ENCODE measurements around the gene CFAP69. TPM values are rescaled to one million over a fixed set of nuclear protein-coding genes. Genes with fewer than 3 reads are reported as not detected.
"Not testable (repeated sequence)": the region's sequence is repeated elsewhere in the genome, so short reads cannot be mapped to it uniquely, and the experiment has no call there.

The CFAP69 gene
- total RNA-seq, 1 donor from 2014 or later: 5.5 TPM

DNA sequence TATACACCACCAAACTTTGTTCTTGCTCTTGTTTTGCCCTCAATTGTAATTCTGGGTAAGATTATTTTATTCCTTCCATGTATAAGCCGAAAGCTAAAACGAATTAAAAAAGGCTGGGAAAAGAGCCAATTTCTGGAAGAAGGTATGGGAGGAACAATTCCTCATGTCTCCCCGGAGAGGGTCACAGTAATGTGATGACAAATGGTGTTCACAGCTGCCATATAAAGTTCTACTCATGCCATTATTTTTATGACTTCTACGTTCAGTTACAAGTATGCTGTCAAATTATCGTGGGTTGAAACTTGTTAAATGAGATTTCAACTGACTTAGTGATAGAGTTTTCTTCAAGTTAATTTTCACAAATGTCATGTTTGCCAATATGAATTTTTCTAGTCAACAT, 12.5 kb upstream of the CFAP69 start:
- DNase-seq (ENCODE audit: low spot score): no peak

DNA sequence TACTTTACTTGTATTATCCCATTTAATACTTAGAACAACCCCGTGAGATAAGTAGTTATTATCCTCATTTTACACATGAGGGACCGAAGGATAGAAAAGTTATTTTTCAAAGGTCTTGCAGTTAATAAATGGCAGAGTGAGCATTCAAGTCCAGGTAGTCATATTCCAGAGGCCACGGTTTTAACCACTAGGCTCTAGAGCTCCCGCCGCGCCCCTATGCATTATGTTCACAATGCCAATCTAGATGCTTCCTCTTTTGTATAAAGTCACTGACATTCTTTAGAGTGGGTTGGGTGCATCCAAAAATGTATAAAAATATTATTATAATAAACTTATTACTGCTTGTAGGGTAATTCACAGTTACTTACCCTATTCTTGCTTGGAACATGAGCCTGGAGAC, 11.4 kb upstream of the CFAP69 start:
- DNase-seq (ENCODE audit: low spot score): no peak

DNA sequence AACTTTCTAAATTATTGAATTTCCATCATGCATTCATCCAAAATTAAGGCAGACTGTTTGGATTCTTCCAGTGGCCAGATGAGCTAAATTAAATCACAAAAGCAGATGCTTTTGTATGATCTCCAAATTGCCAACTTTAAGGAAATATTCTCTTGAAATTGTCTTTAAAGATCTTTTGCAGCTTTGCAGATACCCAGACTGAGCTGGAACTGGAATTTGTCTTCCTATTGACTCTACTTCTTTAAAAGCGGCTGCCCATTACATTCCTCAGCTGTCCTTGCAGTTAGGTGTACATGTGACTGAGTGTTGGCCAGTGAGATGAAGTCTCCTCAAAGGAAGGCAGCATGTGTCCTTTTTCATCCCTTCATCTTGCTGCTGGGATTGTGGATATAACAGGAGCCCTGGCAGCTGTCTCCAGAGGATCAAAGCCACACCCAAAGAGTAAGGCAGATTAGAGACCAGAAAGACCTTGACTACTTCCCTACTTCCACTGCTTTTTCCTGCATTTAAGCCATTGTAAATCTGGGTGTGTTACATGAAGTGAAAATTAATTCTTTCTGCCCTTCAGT, 8.2 kb upstream of the CFAP69 start:
- DNase-seq (ENCODE audit: low spot score): peak; percentile 2

DNA sequence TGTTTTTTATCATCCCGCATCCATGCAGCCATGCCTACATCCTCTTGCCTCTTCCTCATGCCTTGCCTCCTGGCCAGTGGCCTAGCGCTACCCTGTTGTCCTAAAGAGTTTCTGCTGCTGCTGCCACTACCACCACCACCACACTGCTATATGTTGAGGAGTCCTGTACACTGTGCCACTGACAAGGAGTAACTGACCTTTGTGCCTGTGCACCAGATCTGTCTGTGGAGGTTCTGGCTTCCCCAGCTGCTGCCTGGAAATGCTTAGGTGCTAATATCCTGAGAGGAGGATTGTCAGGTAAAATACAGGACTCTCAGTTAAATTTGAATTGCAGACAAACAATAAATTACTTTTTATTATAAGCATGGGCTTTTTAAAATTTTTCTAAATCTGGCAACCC, 7.0 kb upstream of the CFAP69 start:
- DNase-seq (ENCODE audit: low spot score): no peak

GRCh38 chr7:90238583-90238982, 6.4 kb upstream of the CFAP69 start:
- no peak for DNase-seq (ENCODE audit: low spot score)

DNA sequence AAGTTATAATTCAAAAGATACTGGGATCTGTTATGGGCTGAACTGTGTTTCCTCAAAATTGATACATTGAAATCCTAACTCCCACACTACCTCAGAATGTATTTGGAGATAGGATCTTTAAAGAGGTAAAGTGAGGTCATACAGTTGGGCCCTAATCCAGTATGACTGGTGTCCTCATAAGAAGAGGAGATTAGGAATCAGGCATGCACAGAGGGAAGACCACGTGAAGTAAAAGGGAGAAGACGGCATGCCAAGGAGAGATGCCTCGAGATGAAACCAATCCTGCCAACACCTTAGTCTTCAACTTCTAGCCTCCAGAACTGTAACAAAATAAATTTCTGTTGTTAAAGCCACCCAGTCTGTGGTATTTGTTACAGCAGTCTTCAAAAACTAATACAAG, 5.9 kb upstream of the CFAP69 start:
- DNase-seq (ENCODE audit: low spot score): no peak

DNA sequence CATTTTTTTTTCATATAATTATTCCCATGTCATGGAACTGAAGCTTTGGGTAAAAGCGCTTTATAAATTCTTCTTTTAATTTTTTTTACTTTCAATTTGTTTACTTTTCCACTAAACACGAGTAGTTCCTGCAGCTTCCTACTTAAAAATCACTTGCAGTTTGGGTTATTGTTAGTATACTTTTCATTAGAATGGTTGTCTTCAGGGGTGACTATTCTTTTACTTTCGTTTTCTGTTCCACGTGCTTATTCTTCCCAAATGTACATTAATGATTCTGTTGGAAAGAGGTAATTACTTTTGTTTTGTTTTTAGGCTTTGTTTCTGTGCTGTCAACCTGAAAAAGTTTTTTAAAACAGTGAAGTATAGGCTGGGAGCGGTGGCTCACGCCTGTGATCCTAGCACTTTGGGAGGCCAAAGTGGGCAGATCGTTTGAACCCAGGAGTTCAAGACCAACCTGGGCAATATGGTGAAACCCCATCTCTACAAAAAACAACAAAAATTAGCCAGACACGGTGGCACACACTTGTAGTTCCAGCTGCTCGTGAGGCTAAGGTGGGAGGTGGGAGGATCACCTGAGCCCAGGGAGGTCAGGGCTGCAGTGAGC, 5.2 kb upstream of the CFAP69 start:
- DNase-seq (ENCODE audit: low spot score): no peak

DNA sequence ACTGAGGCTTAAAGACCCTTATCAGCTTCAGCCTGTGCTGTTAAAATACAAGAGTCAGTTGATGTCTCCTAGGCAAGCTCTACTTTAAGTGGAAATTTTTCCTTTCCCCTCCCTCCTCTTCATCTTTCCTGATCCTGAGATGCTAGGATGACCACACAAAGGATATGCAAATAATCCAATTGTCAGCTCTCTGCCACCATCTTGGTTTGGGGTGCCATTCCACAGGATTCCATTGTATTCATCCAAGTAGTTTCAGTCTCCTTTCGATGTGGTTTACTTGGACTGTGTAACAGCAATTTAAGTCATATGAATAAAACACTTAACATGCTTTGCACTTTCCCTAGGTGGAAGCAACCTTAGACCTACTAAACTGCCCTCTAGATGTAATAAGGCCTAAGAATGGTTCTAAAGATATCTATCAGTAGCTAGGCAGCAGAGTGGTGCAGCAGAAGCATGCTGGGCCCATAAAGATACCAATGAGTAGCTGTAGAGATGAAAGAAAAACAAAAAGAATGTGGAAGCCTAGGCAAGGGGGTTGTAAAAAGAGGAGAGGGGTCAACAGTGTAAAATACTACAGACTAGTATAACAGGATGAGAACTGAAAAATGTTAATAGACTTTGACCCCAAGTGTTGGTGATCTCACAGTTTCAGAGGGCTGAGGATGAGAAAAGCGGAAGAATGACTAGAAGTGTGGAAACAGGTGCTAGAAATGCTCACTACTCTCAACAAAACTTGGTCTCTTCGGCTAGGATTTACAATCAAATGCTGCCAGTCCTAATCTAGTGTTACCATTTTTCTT, 2.4 kb upstream of the CFAP69 start:
- no peak for DNase-seq (ENCODE audit: low spot score)

GRCh38 chr7:90243556-90243955, 1.4 kb upstream of the CFAP69 start:
- DNase-seq (ENCODE audit: low spot score): no peak

GRCh38 chr7:90244565-90244908, 437 bp upstream of the CFAP69 start:
- no peak for DNase-seq (ENCODE audit: low spot score)

DNA sequence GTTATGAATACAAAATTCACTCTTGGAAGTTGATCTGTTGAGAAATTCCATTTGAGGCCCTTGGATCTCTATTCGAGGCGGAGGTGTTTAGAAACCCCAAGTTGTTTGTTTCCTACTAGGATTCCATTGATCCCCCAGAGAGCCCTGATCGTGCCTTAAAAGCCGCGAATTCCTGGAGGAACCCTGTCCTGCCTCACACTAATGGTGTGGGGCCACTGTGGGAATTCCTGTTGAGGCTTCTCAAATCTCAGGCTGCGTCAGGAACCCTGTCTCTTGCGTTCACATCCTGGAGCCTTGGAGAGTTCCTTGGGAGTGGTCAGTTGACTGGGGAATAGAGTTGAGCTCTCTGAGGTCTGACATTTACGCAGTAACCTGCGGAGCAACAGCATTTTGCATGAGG, 1.2 kb downstream of the CFAP69 start:
- DNase-seq (ENCODE audit: low spot score): no peak

- DNase-seq (ENCODE audit: low spot score): no peak
Observed at GRCh38 chr7:90248706-90249105, 3.7 kb downstream of the CFAP69 start.

DNA sequence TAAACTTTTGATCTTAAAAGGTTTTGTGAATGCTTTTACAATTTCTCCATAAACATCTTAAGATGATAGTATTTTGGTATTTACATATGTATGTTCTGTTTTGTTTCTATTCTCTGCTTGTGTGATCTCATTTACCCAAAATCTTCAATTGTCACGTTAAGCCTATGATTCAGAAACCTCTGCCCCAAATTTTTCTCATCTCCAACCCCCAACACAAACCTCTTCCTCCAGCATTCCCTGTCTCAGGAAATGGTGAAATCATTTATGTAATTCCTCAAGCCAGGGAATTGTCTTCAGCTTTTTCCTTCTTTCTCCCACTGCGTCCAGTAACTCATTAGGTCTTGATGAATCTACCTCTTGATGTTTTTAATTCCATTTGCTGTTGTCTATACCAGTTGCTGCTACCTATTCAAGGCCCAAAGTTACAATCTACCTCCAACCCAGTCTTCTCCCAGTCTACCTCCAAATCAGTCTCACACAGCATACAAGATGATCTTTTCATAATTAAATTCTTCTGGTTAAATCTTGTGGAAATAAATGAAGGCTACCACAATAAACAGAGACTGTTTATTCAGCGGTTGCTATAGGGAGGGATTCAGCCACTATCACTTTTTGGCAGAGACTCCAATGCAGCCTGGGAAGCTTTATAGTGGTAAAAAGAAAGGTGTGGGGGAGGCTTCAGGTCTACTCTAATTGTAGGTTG, 5.8 kb downstream of the CFAP69 start:
- no peak for DNase-seq (ENCODE audit: low spot score)

GRCh38 chr7:90251304-90251635, 6.3 kb downstream of the CFAP69 start:
- DNase-seq (ENCODE audit: low spot score): no peak

DNA sequence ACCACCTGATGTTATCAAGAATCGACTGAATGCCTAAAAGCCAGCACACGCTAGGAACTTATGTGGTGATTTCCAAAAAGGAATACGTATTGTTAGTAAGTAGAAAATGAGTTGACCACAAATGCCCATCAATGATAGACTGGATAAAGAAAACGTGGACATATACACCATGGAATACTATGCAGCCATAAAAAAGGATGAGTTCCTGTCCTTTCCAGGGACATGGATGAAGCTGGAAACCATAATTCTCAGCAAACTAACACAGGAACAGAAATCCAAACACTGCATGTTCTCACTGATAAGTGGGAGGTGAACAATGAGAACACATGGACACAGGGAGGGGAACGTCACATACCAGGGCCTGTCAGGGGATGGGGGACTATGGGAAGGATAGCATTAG, 11.0 kb downstream of the CFAP69 start:
- not testable (repeated sequence) for DNase-seq (ENCODE audit: low spot score)

GRCh38 chr7:90256778-90257177, 11.8 kb downstream of the CFAP69 start:
- DNase-seq (ENCODE audit: low spot score): no peak

- DNase-seq (ENCODE audit: low spot score): no peak
Observed at GRCh38 chr7:90261441-90261840, 16.5 kb downstream of the CFAP69 start.

- peak; percentile 25 for DNase-seq (ENCODE audit: low spot score)
Observed at GRCh38 chr7:90262438-90262837, 17.5 kb downstream of the CFAP69 start.

- DNase-seq (ENCODE audit: low spot score): no peak
Observed at GRCh38 chr7:90266808-90267207, 21.8 kb downstream of the CFAP69 start.

DNA sequence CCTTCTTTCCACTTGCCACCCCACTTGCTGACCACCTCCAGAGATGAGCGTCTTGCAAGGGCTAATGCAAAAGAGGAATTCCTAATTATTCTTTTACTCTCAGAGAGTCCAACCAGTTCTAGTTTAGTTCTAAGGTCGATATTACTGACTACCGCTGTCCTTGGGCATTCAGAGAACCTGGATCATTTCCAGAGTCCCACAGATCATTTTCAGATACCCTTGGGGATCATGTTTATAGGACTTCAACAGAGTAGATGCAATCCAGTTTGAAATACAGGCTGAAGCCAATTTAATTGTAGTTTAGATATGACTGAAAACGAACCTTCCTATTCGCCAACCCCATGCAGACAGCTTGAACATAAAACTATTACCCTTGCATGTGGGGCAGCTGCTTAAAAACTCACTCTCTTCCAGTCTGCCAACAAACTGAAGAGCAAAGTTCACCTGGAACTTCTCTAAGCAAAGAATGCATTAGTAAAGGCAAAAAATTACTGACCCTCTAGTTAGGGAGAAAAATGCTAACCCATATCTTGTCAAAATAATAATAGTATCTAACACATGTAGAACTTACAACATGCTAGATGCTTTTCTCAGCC, 22.4 kb downstream of the CFAP69 start:
- DNase-seq (ENCODE audit: low spot score): no peak

- no peak for DNase-seq (ENCODE audit: low spot score)
Observed at GRCh38 chr7:90269163-90269562, 24.2 kb downstream of the CFAP69 start.

DNA sequence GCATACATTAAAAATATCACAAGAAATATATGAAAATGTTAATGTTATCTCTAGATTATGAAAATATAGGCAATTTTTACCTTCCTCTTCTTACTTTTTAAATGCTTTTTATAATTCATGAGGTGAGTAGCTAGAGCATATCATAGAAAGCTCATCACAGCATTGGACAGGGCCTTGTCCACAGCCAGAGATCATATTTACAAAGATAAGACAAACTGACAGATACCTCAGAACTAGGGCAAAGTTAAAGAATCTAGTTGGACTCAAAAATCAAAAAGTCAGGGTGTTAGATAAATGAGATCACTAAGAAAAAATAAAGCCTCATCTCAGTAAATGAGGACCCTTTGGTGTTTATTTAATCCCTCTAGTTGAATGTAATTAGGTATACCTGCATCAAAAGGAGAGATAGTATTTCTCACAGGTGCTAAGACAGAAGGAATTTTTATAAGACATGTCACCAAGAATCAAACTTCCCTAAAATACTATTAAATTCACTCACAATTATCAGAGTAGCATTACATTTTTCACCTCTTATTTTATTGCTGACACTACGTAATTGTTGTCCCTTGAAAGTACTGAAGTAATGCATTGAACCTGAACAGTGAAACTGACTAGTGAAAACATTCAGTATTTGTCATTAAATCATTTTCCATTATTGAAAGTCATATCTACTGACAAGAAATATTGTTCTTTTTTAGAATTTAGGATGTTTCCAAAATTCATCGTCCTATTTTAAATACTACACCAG, 25.6 kb downstream of the CFAP69 start:
- DNase-seq (ENCODE audit: low spot score): no peak

Data from umbilical cord (tissue), 2 donors.